ENCODE data around the gene FECH.
A peak's percentile ranks its signal among the peaks of the same experiment; 100 is the strongest.

Gene FECH

DNA sequence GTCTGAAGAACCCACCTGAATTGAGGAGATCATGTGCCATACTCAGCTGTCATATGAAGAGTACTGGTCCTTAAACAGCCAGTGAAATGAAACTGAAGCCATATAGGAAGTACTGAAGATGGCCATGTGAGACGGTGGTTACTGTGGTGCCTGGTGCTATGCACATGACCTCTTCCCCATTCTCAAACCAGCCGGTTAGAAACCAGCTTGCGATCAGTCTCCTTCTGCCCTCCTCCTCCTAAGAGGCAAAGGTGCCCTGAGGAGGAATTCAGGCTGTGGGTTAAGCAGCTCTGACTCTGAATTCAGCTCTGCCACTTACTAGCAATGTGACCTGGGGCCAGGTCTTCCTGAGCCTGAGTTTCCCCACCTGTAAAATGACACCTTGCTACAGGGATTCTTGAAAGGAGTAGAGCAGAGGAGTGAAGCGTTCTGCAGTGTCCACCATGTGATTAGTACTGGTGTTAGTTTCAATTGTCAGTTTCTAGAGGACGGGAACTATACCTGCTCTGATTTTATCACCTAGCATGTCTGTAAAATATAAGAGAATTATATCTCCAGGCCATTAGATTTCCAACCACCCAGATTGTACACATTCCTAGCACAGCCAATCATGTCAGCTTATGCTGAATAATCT is 5.1 kb downstream of the FECH start:
- no peak for DNase-seq (ENCODE audit: low read depth, low spot score)

DNA sequence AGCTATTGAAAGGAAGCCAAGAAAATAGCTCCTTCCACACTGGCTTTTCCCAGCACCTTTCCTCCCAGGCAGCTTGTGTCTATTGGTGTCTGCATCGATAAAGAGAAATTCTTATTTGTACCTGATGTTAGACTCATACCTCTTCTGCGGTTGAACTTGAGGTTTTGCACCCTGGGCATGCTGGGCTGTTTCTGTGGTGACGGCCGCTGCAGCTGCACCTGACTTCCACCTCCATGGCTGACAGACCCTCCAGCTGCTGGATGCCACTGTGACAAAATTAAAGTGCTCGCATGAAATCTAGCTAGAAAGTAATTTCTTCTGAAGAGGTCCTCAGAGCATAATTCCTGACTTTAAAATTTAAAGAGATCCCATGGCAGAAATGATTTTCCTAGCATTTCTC is 6.6 kb downstream of the FECH start:
- no peak for DNase-seq (ENCODE audit: low read depth, low spot score)

DNA sequence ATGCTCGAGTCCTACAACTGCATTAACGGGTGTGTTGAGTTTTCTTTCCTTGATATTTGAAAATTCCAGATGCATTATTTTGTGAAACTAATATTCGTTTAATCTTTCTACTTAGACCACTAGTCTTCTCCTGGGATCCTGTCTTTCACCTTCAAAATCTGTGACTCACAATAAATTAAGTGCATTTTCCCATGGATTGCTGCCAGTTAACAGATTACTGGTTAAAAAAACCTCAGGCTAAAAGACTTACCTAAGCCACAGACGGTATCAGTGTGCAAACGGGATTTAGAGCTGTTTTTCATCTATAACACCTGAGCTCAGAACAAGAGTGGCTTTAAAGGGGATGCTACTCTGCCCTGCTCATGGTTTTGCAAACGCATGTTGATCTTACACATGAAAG is 10.2 kb downstream of the FECH start:
- DNase-seq (ENCODE audit: low read depth, low spot score), result no peak

DNA sequence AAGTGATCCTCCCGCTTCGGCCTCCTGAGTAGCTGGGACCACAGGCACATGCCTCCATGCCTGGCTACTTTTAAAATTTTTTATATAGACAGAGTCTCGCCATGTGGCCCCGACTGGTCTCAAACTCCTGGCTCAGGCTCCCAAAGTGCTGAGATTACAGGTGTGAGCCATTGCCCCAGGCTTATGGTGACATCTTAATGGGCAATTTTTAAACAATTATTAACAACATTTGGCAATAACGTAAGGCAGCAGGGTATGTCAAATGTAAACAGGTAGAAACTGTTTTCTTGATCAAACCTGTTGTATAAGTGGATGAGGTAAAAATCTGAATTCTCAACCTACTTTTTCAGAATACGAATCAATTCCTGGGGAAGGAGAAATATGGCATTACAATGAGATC is 11.0 kb downstream of the FECH start:
- no peak for DNase-seq (ENCODE audit: low read depth, low spot score)

DNA sequence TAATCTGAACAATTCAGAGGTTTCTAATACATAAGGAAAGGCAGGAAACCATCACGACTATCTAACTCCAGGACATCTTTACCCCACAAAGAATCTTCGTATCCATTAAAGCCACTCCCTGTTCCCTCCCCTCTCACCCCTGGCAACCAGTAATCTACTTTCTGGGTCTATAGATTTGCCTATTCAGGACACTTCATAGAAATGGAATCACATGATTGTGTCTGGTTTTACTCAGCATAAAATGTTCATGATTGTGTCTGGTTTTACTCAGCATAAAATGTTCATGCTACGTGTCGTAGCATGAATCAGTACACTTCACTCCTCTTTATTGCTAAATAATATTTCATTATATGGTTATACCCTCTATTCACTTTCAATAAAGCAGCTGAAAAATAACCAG is 11.6 kb downstream of the FECH start:
- DNase-seq (ENCODE audit: low read depth, low spot score), result no peak

DNA sequence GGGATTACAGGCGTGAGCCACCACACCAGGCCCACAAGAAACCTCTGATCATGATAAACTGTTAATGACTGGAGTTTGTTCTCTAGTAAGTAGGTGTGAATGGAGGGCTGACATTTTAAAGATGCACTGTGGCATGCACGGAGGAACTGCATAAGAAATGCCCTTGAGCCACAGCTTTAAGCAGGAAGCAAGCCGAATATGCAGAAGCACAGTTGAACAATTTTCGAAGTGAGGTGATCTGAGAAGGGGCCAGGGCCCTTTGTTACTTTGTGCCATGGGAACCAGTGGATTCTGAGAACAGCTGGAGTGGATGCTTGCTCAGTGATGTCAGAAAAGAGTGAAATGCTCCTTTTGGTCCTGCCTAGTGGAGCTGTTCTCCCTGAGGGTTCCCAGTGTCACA is 16.3 kb downstream of the FECH start:
- no peak for DNase-seq (ENCODE audit: low read depth, low spot score)

DNA sequence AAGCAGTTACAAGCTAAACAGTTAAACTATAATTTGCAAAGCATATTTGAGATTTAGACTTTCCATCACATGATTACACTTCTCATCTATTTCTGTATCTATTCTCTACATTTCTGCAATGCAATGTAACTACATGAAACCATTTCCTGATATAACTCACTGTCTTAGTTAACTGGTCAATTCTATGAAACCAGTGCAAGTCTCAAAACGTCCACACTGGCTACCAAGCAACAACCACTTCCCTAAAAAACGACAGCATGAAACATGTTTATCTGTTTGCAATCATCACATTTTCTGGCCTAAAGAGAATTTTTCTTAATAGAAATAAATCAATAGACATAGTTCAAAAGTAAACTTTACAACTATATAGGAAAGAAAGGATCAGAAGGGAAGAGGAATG is 17.4 kb downstream of the FECH start:
- DNase-seq (ENCODE audit: low read depth, low spot score), result no peak

DNA sequence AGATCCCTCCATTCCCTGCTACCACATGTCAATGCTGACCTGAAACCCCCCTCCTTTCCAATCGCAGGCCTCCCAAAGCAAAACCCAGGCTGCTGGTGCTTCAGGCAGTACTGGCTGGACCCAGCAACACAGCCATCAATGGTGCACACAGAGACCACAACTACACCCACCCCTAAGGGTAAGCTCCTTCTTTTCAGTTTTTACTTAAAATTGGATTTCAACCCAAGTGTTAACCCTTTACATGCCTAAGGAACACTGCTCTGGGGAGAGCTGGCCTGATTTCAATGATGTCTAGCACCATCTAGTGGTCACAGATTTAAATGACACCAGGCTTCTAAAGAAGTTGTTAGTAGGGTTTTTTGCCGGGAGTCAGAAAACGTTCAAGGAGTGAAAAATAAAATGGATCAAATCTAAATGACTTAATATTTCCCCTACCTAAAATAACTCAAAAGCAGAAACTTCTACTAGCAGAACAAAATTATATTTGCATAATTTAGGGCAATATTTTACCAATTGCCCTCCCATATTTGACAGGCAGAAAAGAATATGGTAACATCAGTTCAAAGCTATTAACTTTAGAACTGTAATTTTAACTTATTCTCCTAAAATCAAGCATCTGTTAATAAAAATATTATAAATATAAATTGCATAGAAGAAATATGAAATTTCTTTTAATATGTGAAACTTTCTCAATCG is 24.6 kb downstream of the FECH start:
- peak; percentile 73 for DNase-seq (ENCODE audit: low read depth, low spot score)

DNA sequence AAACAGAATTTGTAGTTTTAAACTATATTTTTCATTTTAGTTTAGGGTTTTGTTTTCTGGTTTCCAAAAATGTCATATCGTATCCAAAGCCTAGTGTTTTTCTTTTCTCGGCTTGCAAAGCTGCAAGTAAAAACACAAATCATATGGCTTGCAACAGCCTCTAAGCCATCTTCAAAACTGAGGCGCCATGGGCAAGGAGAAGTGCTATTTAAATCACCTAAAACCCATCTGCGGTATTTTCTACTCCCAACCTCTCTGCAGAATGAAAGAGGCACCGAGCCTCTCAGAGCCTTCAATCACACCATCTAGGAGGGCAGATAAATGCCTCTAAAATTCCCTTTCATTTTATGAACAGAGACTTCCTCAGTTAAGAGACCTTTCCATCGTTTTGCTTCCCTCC is 25.2 kb downstream of the FECH start:
- no peak for DNase-seq (ENCODE audit: low read depth, low spot score)

DNA sequence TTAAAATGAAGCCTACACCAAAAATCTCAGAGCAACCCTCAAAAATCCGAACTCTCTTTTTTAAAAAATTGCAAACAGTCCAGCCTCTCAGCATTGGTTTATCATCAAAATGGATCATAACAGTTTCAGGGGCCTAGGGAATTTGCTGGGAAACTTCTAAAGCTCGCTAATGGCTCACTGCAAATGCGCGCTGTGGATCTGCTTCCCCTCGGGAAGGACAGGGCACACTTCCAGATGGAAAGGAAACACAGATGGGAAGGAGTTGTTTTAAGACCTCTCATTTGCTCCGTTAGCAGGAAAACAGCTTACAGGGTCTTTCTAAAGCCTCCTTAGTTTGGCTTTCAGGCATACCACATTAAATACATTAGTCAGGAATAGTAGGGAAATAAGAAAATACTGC is 27.2 kb downstream of the FECH start:
- no peak for DNase-seq (ENCODE audit: low read depth, low spot score)

DNA sequence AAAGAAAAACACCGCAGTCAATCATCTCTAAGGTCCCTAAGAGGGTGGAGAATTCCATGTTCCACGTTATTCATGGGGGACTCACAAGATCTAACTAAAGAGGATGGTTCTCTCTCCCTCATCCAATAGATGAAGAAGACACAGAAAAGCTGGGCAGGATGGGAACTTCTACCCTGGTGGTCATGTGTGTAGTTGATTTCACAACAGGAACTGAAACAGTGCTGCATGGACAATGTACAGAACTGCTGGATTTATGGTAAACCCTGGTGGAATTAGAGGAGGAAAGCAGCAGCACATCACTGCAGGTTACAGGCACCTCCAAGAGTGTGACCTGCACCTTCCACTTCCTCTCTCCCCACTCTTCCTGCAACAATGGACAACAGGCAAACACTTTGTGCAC is 31.4 kb downstream of the FECH start:
- no peak for DNase-seq (ENCODE audit: low read depth, low spot score)

DNA sequence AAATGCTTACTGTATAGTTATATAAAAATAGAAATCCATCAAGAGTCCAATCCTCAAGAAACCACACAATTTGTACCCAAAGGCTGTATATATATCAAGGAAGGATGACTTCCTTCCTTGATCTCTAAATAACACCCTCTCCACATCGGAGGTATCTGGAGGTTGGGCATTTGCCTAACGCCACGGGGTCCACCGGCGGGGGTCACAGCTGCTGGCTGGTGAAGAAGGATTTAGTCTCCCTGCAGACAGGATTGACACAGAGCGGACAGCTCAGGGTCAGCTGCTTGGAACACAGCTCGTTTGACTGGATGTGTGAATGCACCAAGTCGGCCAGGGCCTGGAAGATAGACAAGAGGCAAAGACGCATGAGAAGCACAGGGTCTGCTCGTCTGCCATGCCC is 36.0 kb downstream of the FECH start:
- DNase-seq (ENCODE audit: low read depth, low spot score), result no peak

DNA sequence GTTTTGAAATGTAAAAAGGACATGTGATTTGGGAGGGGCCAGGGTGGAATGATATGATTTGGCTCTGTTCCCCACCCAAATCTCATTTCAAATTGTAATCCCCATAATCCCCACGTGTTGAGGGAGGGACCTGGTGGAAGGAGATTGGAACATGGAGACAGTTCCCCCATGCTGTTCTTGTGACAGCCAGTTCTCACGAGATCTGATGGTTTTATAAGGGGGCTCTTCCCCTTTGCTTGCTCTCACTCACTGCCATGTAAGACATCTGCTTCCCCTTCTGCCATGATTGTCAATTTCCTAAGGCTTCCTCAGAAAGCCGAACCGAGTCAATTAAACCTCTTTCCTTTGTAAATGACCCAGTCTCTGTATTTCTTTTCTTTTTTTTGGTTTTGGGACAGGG is 39.2 kb downstream of the FECH start:
- no peak for DNase-seq (ENCODE audit: low read depth, low spot score)

DNA sequence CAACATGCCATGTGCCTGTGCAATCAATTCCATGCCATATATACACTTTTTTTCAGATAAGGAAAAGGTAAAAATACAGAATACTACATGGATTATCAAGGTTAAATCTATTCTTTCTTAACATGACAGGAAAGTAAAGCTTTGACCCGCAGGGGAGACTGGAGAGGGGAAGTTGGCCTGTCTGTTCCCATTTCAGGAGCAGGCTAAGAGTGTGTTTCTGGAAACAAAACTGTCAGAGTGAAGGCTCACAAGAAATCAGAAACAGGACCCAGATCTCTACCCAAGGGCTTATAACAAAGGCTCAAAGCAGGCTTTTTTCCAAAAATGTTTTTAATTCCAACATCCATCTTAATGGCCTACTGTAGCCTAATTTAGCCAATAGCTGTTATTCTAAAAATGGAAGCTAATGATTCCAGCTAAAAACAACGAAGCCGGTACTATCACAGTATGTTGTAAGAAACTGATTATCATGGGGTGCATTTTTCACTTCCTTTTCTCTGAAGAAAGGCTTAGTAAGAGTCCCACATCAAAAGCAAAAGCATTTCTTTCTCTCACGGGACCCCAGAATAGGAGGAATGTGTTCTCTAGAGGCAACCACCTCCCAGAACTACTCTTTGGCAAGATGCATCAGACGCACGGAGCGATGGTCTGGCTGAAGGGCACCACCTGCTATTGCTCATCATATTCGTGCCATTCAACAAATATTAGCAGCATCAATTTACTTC is 41.4 kb downstream of the FECH start:
- no peak for DNase-seq (ENCODE audit: low read depth, low spot score)

DNA sequence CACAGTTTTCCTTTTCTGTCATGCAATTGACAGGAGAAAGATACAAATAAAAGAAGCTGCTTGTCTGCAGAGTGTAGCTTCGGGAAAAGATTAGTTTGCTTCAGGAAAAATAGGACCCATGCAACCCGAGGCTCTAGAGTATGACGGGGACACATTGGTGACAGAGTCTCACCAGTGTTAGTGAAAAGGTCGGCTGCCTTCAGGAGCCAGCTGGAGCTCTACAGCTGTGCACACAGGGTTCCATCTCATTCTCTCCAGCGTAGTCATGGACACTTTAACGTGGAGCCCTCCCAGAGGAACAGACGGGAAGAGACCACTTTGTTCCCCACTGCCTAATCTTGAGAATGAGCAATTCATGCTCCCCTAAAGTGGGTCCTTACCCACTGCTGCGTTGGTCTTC is 42.9 kb downstream of the FECH start:
- DNase-seq (ENCODE audit: low read depth, low spot score), result no peak

DNA sequence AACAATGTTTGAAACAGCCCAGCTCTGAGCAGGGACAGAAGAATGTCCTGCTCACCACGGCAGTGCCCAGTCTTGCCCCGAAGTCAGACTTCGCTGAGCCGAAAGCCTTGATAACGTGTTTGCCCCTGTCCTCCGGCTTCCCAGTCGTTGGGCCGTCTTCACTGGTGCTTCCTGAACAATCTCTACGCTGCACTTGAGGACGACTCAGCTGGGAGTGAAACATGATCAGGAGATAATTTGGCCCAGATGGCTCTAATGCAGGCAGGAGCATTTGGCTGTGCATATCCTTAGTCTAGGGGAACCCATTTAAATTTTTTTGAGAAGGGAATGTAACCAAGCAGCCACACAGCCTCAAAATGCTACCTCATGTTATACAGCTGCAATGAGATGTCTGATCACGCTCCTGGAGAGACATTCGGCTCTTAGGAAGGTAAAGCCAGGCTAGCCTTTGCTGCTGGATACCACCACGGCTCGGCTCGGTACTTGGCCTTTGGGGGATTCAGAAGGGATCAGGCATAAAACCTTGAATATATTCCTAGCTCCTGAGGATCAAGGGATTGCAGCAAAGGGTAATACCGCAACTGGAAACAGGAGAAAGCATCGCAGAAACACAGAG is 43.6 kb downstream of the FECH start:
- DNase-seq (ENCODE audit: low read depth, low spot score), result peak; percentile 6

DNA sequence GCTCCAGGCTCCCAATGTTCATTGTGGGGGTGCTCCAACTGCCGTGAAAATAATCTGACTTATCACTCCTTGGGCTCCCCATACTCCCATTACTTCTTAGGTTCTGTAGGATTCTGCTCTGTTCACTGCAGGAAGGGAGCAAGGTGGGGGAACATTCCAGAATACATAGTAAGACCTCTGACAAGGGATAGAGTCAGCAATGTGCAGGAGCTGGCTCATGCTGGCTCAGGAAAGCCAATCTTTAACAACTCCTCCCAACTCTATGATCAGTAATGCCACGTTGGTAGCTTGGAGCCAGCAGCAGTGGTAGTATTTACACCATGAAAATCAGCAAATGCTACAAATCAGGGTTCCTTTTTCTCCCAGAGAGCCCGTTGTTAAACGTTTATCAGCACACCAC is 44.4 kb downstream of the FECH start:
- peak; percentile 71 for DNase-seq (ENCODE audit: low read depth, low spot score)

DNA sequence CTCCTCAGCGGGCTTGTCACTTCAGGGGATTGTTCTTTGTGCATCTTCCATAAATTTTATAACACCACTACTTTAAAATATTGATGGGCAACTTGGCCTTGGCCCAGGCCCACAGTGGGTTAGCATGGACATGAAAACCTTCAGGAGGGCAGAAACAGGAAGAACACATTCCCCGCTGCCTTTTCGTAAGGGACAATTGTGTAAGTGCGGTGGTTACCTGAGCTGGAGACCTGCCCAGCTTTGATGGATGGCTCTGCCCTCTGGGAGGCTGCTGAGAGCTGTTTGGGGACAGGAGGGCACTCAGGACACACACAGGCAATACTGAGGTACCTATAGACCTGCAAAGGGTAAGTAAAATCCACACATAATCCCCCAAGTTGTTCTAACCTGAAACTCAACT is 46.8 kb downstream of the FECH start:
- DNase-seq (ENCODE audit: low read depth, low spot score), result no peak

DNA sequence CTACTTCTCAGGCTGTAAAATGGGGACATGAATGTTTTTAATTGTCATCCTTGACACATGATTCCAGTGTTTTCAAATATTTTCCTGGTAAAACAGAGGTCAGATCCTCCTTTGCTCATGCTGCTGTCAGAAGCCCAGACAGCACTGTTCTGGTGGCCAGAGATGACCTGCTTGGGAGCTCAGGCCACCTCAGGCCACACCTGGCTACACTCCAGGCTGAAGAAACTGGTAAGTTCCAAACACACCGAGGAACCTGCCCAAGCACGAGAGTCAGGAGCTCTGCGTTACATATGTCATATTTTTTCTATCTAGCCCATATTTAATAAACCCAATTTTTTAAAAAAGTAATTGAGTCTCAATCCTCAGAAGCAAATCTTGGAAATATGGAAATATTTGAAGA is 47.9 kb downstream of the FECH start:
- DNase-seq (ENCODE audit: low read depth, low spot score), result no peak

DNA sequence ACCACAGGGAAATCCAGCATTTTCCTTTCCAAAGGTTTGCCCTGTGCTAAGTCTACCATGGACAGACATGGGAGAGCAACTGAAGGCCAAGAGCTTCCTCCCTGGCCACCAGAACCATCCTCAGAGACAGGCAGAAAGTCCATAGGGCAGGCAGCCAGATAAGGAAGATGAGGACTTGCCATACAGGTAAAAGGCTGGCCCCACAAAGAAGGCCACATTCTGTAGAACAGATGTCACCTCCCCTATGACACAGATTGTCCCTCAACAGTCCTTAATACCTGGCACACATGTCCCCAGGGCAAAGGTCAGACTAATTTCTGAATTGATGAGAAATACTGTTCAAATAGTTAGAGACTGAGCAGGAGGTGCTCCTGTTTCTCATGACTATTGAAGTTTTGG is 52.0 kb downstream of the FECH start:
- no peak for DNase-seq (ENCODE audit: low read depth, low spot score)

DNA sequence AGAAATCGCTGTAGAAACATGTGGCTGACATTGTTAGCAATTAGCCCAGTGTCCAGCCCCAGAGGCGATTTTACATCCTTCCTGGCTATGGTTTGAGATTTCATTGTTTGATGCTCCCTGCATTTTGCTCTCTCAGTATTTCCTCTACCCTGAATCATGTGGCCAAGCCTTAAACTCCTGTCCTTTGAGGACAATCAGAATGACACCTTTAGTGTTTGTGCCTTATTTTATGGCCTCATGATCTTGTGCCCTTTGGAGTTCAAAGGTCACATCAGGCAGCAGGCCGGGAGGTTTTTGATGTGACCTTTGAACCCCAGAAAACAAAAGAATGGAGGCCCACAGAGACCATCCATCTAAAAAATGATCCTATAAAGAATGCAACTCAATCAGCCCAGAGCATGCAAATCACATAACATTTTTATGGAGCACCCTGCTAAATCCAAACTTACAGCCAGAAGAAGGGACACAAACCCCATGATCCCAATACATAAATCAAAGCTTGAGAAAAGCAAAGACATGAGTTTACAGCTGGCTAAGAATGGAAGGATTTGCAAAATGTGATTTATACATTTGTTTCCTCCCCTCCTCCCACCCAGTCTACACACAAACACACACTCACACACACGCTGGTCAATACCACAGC is 52.5 kb downstream of the FECH start:
- DNase-seq (ENCODE audit: low read depth, low spot score), result no peak

All from astrocyte of the hippocampus (primary cell).